K562 (cell line): ENCODE data around the gene SLC33A1. TPM values are rescaled to one million over a fixed set of nuclear protein-coding genes. Genes with fewer than 3 reads are reported as not detected.

ENCODE experiments used
- ATAC-seq: fragments of 200-7000 bp; cut with Tn5 transposase; 3 replicates; pipeline ENCODE4 v1.9.1; 2020; ENCODE audit warnings: moderate library complexity
- BruUV-seq: library from RNA; stranded (reverse); fragments of 400-500 nt; replicated peaks from 2 replicates; lab custom pipeline; 2021; lab: Mats Ljungman, UMichigan
- CTCF ChIA-PET: fragments of 300-600 bp; formaldehyde crosslinking; extraction: SDS; loops from one replicate; lab custom pipeline; 2021; ENCODE audit warnings: low intra/inter-chr PET ratio; lab: Yijun Ruan, JAX
- POLR2A ChIA-PET: fragments of 300-600, 350-650 bp; sonication (Branson Sonifier 250); formaldehyde crosslinking; extraction: SDS; loops from one replicate; lab custom pipeline; 2021; ENCODE audit warnings: antibody characterized with exemption, inconsistent platforms; lab: Yijun Ruan, JAX
- DNase-seq, 4 experiments: peaks; one replicate each; pipeline versions ENCODE4 v3.0.0 to v3.0.0-alpha.2; 2011 to 2018; ENCODE audit warnings: low spot score in 3 of 4, mixed read lengths in 3 of 4; ENCODE audit errors: extremely low read depth in 1 of 4
- FAIRE-seq: peaks from 2 replicates; lab custom pipeline; 2011; peaks lifted over from hg19 to GRCh38; lab: Jason Lieb, UNC
- H2AFZ ChIP-seq: 2 replicates; pipeline ENCODE4 v1.6.0; 2011; ENCODE audit warnings: low read depth, low read length, control low read depth, inconsistent platforms
- H3K27ac ChIP-seq: fragments of 200-600 bp; 3 replicates; pipeline ENCODE4 v1.8.0; 2011; ENCODE audit warnings: low read depth, mild to moderate bottlenecking, control low read depth, inconsistent platforms, low read length, moderate library complexity, mixed read lengths; ENCODE audit errors: extremely low read depth
- H3K27me3 ChIP-seq, 2 experiments: fragments of 300-600 bp in 1 of 2; 2 replicates in 1 of 2; 3 replicates in 1 of 2; pipeline versions ENCODE4 v1.6.0 to v1.8.0; 2011; ENCODE audit warnings: inconsistent platforms in 2 of 2, low read length in 2 of 2, mild to moderate bottlenecking in 1 of 2, mixed read lengths in 1 of 2, moderate library complexity in 1 of 2; ENCODE audit not compliant: control insufficient read depth in 2 of 2, insufficient read depth in 2 of 2
- H3K36me3 ChIP-seq: fragments of 300-600 bp; 3 replicates; pipeline ENCODE4 v1.8.0; 2011; ENCODE audit warnings: mild to moderate bottlenecking, low read length, inconsistent platforms; ENCODE audit not compliant: control insufficient read depth, insufficient read depth
- H3K4me1 ChIP-seq, 2 experiments: fragments of 200-600 bp in 1 of 2; replicated peaks in 1 of 2; 2 replicates in 1 of 2; 3 replicates in 1 of 2; pipeline versions ENCODE4 v1.5.1 to v1.8.0; 2011; ENCODE audit warnings: inconsistent platforms in 2 of 2, low read length in 2 of 2, mild to moderate bottlenecking in 1 of 2, mixed read lengths in 1 of 2, moderate library complexity in 1 of 2; ENCODE audit not compliant: control insufficient read depth in 2 of 2, insufficient read depth in 2 of 2
- H3K4me2 ChIP-seq: 2 replicates; pipeline ENCODE4 v1.6.1; 2011; ENCODE audit warnings: low read length, control low read depth, inconsistent platforms, mixed read lengths; ENCODE audit not compliant: insufficient read depth
- H3K4me3 ChIP-seq: fragments of 200-600 bp; sonication (generic), shearing (Covaris generic); 2 replicates; pipeline ENCODE4 v1.5.1; 2016; ENCODE audit warnings: control low read depth, inconsistent platforms
- H3K79me2 ChIP-seq: fragments of 200-600 bp; 3 replicates; pipeline ENCODE4 v1.8.0; 2011; ENCODE audit warnings: low read length, inconsistent platforms; ENCODE audit not compliant: control insufficient read depth, insufficient read depth
- H3K9ac ChIP-seq, 2 experiments: 2 replicates each; pipeline versions ENCODE4 v1.6.0 to v1.6.1; 2011; ENCODE audit warnings: low read depth in 2 of 2, low read length in 2 of 2, control low read depth in 1 of 2, inconsistent platforms in 1 of 2, mild to moderate bottlenecking in 1 of 2, mixed read lengths in 1 of 2; ENCODE audit not compliant: insufficient read depth in 1 of 2
- H3K9me1 ChIP-seq: one replicate; pipeline ENCODE4 v1.6.0; 2011; ENCODE audit warnings: inconsistent platforms, mild to moderate bottlenecking, low read length, moderate library complexity; ENCODE audit not compliant: control insufficient read depth, insufficient read depth
- H3K9me3 ChIP-seq: replicated peaks from 2 replicates; pipeline ENCODE4 v1.5.1; 2011; ENCODE audit warnings: low read depth, low read length, inconsistent platforms; ENCODE audit not compliant: control insufficient read depth, insufficient read depth
- H4K20me1 ChIP-seq: replicated peaks from 2 replicates; pipeline ENCODE4 v1.6.1; 2011; ENCODE audit warnings: low read length, inconsistent platforms, mixed read lengths; ENCODE audit not compliant: control insufficient read depth, insufficient read depth
- BMI1 ChIP-seq: fragments of 150-350 bp; IDR thresholded peaks from 2 replicates; pipeline ENCODE4 v1.6.1; 2014; ENCODE audit warnings: low read length
- HDAC1 ChIP-seq, 2 experiments: fragments of 450-650 bp; IDR thresholded peaks; 2 replicates each; pipeline ENCODE4 v1.6.1; 2016 to 2017; ENCODE audit warnings: inconsistent platforms in 1 of 2, mild to moderate bottlenecking in 1 of 2, moderate library complexity in 1 of 2
- NFIC ChIP-seq: fragments of 450-650 bp; IDR thresholded peaks from 2 replicates; pipeline ENCODE4 v1.6.1; 2017; ENCODE audit warnings: mild to moderate bottlenecking, inconsistent platforms
- NR2C2 ChIP-seq, 2 experiments: fragments of 200-800 bp in 1 of 2; sonication (Bioruptor generic) in 1 of 2; sonication (generic) in 1 of 2; formaldehyde crosslinking in 1 of 2; IDR thresholded peaks; 2 replicates each; pipeline versions ENCODE4 v1.6.1 to v1.8.0; 2016 to 2022; ENCODE audit warnings: mild to moderate bottlenecking in 1 of 2, missing compliant biosample characterization in 1 of 2, missing genetic modification characterization in 1 of 2, missing genetic modification reagents in 1 of 2
- RBFOX2 ChIP-seq: fragments of 200-400 bp; formaldehyde crosslinking; IDR thresholded peaks from 2 replicates; pipeline ENCODE4 v1.6.1; 2017; ENCODE audit warnings: low read depth, mild to moderate bottlenecking, low read length, moderate library complexity
- ZBTB26 ChIP-seq: fragments of 450-650 bp; formaldehyde crosslinking; IDR thresholded peaks from 2 replicates; pipeline ENCODE4 v1.4.0; 2022; ENCODE audit warnings: missing genetic modification characterization
- ZFP1 ChIP-seq: fragments of 450-650 bp; formaldehyde crosslinking; IDR thresholded peaks from 2 replicates; pipeline ENCODE4 v1.4.0; 2020; ENCODE audit warnings: mild to moderate bottlenecking, mixed read lengths
- ZNF512 ChIP-seq: IDR thresholded peaks from 2 replicates; pipeline ENCODE4 v1.6.1; 2016; ENCODE audit warnings: missing genetic modification characterization, missing compliant biosample characterization
- in situ Hi-C: fragments of 300-500 bp; cut with MboI; formaldehyde crosslinking; loops from 4 replicates; pipeline ENCODE4 v1.15.0; 2018; ENCODE audit warnings: inconsistent platforms, mixed read lengths
- intact Hi-C: fragments of 100-400 bp; cut with micrococcal nuclease; formaldehyde crosslinking; loops from 2 replicates; pipeline ENCODE4 v1.14.2; 2022
- polyA plus RNA-seq, 8 experiments: library from polyadenylated mRNA; depleted of rRNA in 4 of 8; stranded (reverse) in 5 of 8; unstranded in 3 of 8; fragments of >200 nt; fragmentation: Nextera tagmentation in 2 of 8; fragmentation: Illumina TruSeq in 1 of 8; extraction: Ambion mirVana in 2 of 8; extraction: Trizol in 1 of 8; gene quantifications; 2 replicates each; pipeline versions ENCODE4 v1.2.1 to v1.2.3, GENCODE V29; 2011 to 2014; ENCODE audit warnings: inconsistent platforms in 1 of 8, missing spikeins in 1 of 8
- total RNA-seq, 7 experiments: library from RNA; depleted of rRNA in 6 of 7; stranded (reverse); fragments of >200 nt in 6 of 7; fragmentation: Illumina TruSeq in 2 of 7; extraction: Trizol in 2 of 7; gene quantifications; 2 replicates each; pipeline versions ENCODE4 v1.2.1 to v1.2.3, GENCODE V29; 2011 to 2021; ENCODE audit warnings: low replicate concordance in 1 of 7

SLC33A1 gene
- total and polyA plus RNA-seq, 9 of the 15 experiments (the other 6 are each of a cell fraction or from before 2014, with no cell fraction given) = 6.2 to 26.8 (median 19.6) TPM

- FAIRE-seq (no peak), ATAC-seq (no peak), DNase-seq (no peak)
- no peak overlapping the region for H3K27ac ChIP-seq
- no peak overlapping the region for H3K4me3 ChIP-seq
- BruUV-seq = no TSS peak
- H3K4me1 ChIP-seq = peaks cover 0 to 8% of the 10 kb centered on the region in 2 experiments; a peak in 3 of 5 replicates
- in situ Hi-C loops = no loop called here
- H3K4me2 ChIP-seq = no peak overlapping the region
- H3K9me3 ChIP-seq = no peaks in the 10 kb centered on the region
- intact Hi-C loops = no loop called here
- H3K9ac ChIP-seq = no peak overlapping the region
- TF ChIP-seq BMI1 = no peak
- peak; percentile 91 for TF ChIP-seq NFIC
- TF ChIP-seq NR2C2 (CRISPR knock-in tag; IDR thresholded peaks at IDR 0.05) = no peak
- no peak for TF ChIP-seq NR2C2 (tag; IDR thresholded peaks at IDR 0.05)
- no peak for TF ChIP-seq RBFOX2
- TF ChIP-seq ZFP1 (CRISPR knock-in tag) = no peak
- TF ChIP-seq HDAC1 (IDR thresholded peaks at IDR 0.05) = peak in 1 of 2 experiments; percentile 40; a peak in 1 of 4 replicates
- peak; percentile 63 for TF ChIP-seq ZNF512 (tag)
- 0 out of 2 replicates have a peak, but pooled peaks have one; percentile 5 for TF ChIP-seq ZBTB26 (CRISPR knock-in tag)
- no peak overlapping the region for H2AFZ ChIP-seq
- peaks cover 12% of the 10 kb centered on the region; the same call in 2 of the 3 replicates for H3K79me2 ChIP-seq
- H3K9me1 ChIP-seq = no peaks in the 10 kb centered on the region
- H3K27me3 ChIP-seq = no peaks in the 10 kb centered on the region
- POLR2A ChIA-PET = interaction anchor here (0.6 to 1.4 kb wide), 2 partner anchors 13 to 68 kb away, joined by 4 read pairs; no protein-coding TSS in a partner anchor
- H4K20me1 ChIP-seq = no peaks in the 10 kb centered on the region
- peaks cover 13% of the 10 kb centered on the region; the same call in 2 of the 3 replicates for H3K36me3 ChIP-seq
- CTCF ChIA-PET = no interaction called here
Observed at GRCh38 chr3:155785662-155786295, 68.4 kb downstream of the SLC33A1 start.
